Upper lobe of left lung (tissue), 4 donors: ENCODE results near the gene SNX2.

Experiments used
- CTCF ChIP-seq, 6 experiments: fragments of 450-650 bp in 4 of 6; fragments of 200-600 bp in 2 of 6; sonication (generic) in 2 of 6; IDR thresholded peaks; one replicate each; pipeline ENCODE4 v1.5.1; 2016 to 2019; ENCODE audit warnings: antibody characterized with exemption in 6 of 6
- EP300 ChIP-seq, 4 donors: sonication (generic); formaldehyde crosslinking; IDR thresholded peaks; one replicate each; pipeline ENCODE4 v1.5.1; 2017; ENCODE audit warnings: antibody characterized with exemption in 4 of 4, control low read depth in 2 of 4
- POLR2A ChIP-seq, 4 donors: fragments of 450-650 bp; IDR thresholded peaks; one replicate each; pipeline ENCODE4 v1.5.1; 2016 to 2017; ENCODE audit warnings: antibody characterized with exemption in 4 of 4, mild to moderate bottlenecking in 2 of 4

- TF ChIP-seq CTCF (IDR thresholded peaks at IDR 0.05) (no peak), POLR2A (IDR thresholded peaks at IDR 0.05) (no peak), EP300 (IDR thresholded peaks at IDR 0.05) (no peak)
Measured at GRCh38 chr5:122788371-122788770, 13.5 kb downstream of the SNX2 start.
